Stimulated activated CD4-positive, alpha-beta T cell treated with anti-CD3 and anti-CD28 coated beads, Interleukin-12 subunit alpha, Interleukin-12 subunit beta, amount 100 ng/mL, for 48 hours (primary cell): Measurements from ENCODE around the gene ZNF260.
A peak's percentile ranks its signal among the peaks of the same experiment; 100 is the strongest.

Experiments
- DNase-seq, 3 donors: peaks; one replicate each; pipeline ENCODE4 v3.0.0-alpha.2; 2020; ENCODE audit warnings: low read depth in 2 of 3, low spot score in 1 of 3

ZNF260 gene

DNA sequence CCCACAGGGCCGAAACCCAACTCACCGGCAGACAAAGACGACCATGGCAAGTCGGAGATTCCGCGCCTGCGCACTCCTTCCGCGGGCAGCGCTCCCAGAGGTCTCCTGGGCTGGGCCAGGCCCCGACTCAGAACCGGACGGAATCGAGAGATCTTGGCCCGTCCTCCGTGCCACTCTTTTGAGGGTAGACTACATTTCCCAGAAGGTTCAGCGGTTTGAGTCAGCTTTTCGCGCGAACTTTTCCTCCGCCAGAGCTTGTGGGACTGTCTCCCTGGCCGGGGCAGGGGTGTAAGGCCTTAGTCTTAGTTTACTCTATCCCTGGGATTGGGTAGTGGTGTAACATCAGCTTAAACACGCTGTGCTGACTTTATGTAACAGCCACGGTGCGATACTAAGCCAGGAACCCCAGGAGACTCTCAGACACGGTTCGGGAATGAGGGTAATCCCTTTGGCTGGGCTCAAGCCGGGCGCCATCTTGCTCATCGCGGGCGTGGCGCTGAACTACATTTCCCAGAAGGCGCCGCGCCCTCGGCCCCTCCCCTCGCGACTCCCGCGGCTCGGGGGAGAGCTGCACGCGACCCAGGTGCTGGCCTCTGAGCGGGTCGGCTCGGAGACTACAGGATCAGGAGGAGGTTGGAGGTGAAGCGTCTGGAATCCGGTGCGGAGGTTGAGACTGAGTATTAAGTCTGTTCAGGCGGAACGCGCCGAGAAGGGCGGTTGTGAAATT lies at the start of gene ZNF260:
Gene ZNF260, minus strand, starts transcription at position 78 of the 727 bp plus-strand sequence. CDS start 13,033 bp downstream, outside the sequence.
- DNase-seq: peak; percentile 83 to 92 (median 88)

- DNase-seq: no peak
Observed at GRCh38 chr19:36577271-36577996, 49.4 kb upstream of the ZNF260 start.

DNA sequence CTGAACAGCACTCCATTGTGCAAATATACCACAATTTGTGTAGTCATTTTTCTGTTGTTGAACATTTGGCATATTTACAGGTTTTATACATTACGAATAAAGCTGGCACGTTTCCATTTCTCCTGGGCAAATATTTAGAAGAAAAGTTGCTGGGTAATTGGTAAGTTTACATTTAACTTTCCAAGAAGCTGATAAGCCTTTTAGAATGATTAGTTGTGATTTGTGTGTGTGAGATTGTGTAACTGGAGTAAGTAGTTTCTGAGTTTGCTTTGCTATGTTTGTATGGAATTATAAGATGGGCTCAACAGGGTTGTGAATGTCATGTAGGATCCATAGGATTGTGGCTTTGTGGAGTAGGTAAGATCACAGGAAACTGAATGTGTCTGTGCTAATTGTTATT lies 46.7 kb upstream of the ZNF260 start:
- DNase-seq: no peak

GRCh38 chr19:36573895-36574720 lies 46.0 kb upstream of the ZNF260 start:
- DNase-seq: no peak

- DNase-seq: peak; percentile 73 to 80 (median 74)
Observed at GRCh38 chr19:36573020-36573894, 45.2 kb upstream of the ZNF260 start, which contains the start of gene ZNF529. Gene ZNF529, minus strand, starts transcription at chr19:36573292. Its CDS starts 946 bp downstream, at chr19:36572346.

GRCh38 chr19:36572593-36573019 lies 44.5 kb upstream of the ZNF260 start:
- no peak for DNase-seq

- DNase-seq: no peak
Observed at GRCh38 chr19:36564391-36564790, 36.3 kb upstream of the ZNF260 start.

- DNase-seq: no peak
Observed at GRCh38 chr19:36547001-36547732, 19.1 kb upstream of the ZNF260 start.

DNA sequence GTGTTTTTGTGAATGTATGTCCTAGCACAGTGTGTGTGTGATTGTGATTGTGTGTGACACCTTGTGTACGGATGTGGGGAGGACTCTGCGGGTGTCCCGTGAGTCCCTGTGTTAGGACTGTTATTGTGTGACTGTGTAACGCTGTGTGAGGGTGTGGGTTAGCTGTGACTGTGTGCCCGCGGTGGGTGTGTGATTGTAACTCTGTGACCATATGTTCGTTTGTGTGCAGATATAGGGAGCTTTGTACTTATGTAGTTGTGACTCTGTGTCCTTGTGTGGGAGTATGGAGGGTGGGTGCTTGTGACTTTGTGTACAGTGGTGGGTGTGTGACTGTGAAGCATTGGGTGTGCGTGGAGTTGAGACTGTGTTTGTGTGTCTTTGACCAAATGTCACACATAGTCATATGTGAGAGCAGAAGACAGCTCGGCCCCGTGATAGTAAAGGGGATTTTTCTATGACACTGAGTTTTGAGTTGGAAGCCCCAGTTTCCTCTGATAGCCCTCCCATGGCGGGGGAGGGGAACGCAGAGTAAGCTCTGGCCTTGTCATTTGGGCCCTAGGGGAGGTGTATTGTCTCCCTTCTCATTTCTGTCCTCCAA lies 949 bp upstream of the ZNF260 start:
- DNase-seq: peak; percentile 1 to 8 (median 4)

DNA sequence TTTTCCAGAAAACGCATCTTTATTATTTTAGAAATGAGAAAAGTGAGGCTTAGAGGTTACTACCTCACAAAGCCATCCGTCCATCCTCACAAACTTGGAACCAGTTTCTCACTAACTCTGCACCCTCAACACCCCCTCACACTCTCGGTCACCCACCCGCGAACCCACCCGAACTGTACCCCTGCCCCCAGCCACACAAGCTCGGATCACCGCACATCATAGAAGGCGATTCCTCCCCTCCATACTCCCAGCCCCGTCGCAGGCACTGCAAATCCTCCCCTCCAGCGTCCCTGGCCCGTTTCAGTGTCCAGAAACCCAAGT lies 238 bp downstream of the ZNF260 start:
- DNase-seq: no peak

GRCh38 chr19:36527341-36527740 lies 730 bp downstream of the ZNF260 start:
- no peak for DNase-seq

DNA sequence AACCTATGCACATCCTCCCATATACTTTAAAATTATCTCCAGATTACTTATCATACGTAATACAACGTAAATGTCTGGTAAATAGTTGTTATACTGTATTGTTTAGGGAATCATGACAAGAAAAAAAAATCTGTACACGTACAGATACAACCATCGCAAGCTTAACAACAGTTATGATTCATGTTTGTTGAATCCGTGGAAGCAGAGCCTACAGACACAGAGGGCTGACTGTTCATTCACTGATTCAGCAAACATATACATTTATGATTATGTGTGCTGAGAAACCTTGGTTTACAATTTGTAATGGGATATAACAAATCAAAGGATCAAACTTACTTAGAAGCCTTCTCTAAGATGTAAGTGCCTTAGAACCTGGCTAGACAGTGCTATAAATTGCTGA lies 1.5 kb downstream of the ZNF260 start:
- no peak for DNase-seq

- DNase-seq: no peak
Observed at GRCh38 chr19:36524617-36525016, 3.5 kb downstream of the ZNF260 start.

DNA sequence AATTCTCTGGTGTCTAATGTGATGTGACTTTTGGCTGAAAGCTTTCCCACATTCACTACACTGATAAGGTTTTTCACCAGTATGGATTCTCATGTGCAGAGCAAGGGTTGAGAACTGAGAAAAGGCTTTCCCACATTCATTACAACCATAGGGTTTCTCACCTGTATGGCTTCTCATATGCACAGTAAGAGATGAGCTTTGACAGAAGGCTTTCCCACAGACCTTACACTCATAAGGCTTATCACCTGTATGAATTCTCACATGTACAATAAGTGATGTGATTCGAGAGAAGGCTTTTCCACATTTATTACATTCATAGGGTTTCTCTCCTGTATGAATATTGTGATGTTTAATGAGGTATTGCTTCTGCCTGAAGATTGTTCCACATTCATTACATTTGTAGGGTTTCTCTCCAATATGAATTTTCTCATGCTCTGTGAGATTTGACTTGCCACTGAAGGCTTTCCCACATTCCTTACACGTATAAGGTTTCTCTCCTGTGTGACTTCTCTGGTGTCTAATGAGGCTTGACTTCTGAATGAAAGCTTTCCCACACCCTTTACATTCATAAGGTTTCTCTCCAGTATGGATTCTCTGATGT lies 14.0 kb downstream of the ZNF260 start:
- no peak for DNase-seq

GRCh38 chr19:36508325-36508724 lies 19.7 kb downstream of the ZNF260 start:
- DNase-seq: no peak

GRCh38 chr19:36501973-36502372 lies 26.1 kb downstream of the ZNF260 start:
- no peak for DNase-seq

- DNase-seq: no peak
Observed at GRCh38 chr19:36497001-36497400, 31.1 kb downstream of the ZNF260 start.

- DNase-seq: peak in 2 of 3 donors; percentile 12 to 20
Observed at GRCh38 chr19:36492689-36493453, 35.2 kb downstream of the ZNF260 start.
